Subcutaneous abdominal adipose tissue (tissue), 5 donors: ENCODE measurements around the gene FBN2.

Experiments used
- H3K27ac ChIP-seq: one replicate; pipeline ENCODE4 v1.7.0; 2013; ENCODE audit warnings: low read depth, mild to moderate bottlenecking, inconsistent platforms, low read length, moderate library complexity
- H3K27me3 ChIP-seq, 5 donors: one replicate each; pipeline ENCODE4 v1.7.0; 2013; ENCODE audit warnings: low read length in 5 of 5, inconsistent platforms in 1 of 5; ENCODE audit not compliant: control insufficient read depth in 5 of 5, insufficient read depth in 4 of 5
- H3K36me3 ChIP-seq, 5 donors: one replicate each; pipeline ENCODE4 v1.7.0; 2013; ENCODE audit warnings: low read length in 5 of 5; ENCODE audit not compliant: control insufficient read depth in 5 of 5, insufficient read depth in 5 of 5
- H3K4me1 ChIP-seq, 5 donors: one replicate each; pipeline ENCODE4 v1.7.0; 2013; ENCODE audit warnings: low read length in 5 of 5, mild to moderate bottlenecking in 3 of 5, moderate library complexity in 1 of 5; ENCODE audit not compliant: control insufficient read depth in 5 of 5, insufficient read depth in 5 of 5
- H3K4me3 ChIP-seq, 5 donors: one replicate each; pipeline ENCODE4 v1.7.0; 2013; ENCODE audit warnings: low read length in 5 of 5, low read depth in 1 of 5
- H3K9ac ChIP-seq, 5 donors: one replicate each; pipeline ENCODE4 v1.7.0; 2013; ENCODE audit warnings: low read length in 5 of 5, mild to moderate bottlenecking in 4 of 5, moderate library complexity in 3 of 5
- H3K9me3 ChIP-seq, 5 donors: one replicate each; pipeline ENCODE4 v1.7.0; 2013; ENCODE audit warnings: low read length in 5 of 5; ENCODE audit not compliant: control insufficient read depth in 5 of 5
- donor health status: healthy.
- donor health status: healthy.
- donor health status: healthy.
- donor health status: healthy.
- donor health status: healthy.

FBN2 gene

GRCh38 chr5:128538000-128538249, at the start of gene FBN2:
TSS of gene FBN2 (minus strand) at chr5:128538245. CDS start at chr5:128537603, 642 bp downstream.
- H3K36me3 ChIP-seq: no peaks in the 10 kb centered on the region
- H3K27me3 ChIP-seq: peaks cover 0 to 25% (median 19%) of the 10 kb centered on the region in 5 donors
- no peak within 1 kb of the TSS for H3K9ac ChIP-seq
- no peak within 1 kb of the TSS for H3K27ac ChIP-seq
- peaks cover 0 to 27% (median 25%) of the 10 kb centered on the region in 5 donors for H3K4me1 ChIP-seq
- peaks cover 0 to 1% (median 0%) of the 10 kb centered on the region in 5 donors for H3K9me3 ChIP-seq
- H3K4me3 ChIP-seq: peak within 1 kb of the TSS; percentile 61 to 78 (median 66)

- no peak overlapping the region for H3K9ac ChIP-seq
- no peaks in the 10 kb centered on the region for H3K9me3 ChIP-seq
- no peaks in the 10 kb centered on the region for H3K4me1 ChIP-seq
- H3K36me3 ChIP-seq: no peaks in the 10 kb centered on the region
- H3K4me3 ChIP-seq: no peak overlapping the region
- H3K27me3 ChIP-seq: no peaks in the 10 kb centered on the region
- no peak overlapping the region for H3K27ac ChIP-seq
Observed at GRCh38 chr5:128587275-128587674, 49.2 kb upstream of the FBN2 start.

GRCh38 chr5:128586848-128587247, 48.8 kb upstream of the FBN2 start:
- H3K36me3 ChIP-seq: no peaks in the 10 kb centered on the region
- H3K4me1 ChIP-seq: no peaks in the 10 kb centered on the region
- H3K9me3 ChIP-seq: no peaks in the 10 kb centered on the region
- no peak overlapping the region for H3K9ac ChIP-seq
- no peak overlapping the region for H3K27ac ChIP-seq
- H3K27me3 ChIP-seq: no peaks in the 10 kb centered on the region
- no peak overlapping the region for H3K4me3 ChIP-seq

- Histone ChIP-seq H3K27me3 (no peaks in the 10 kb centered on the region), H3K9ac (no peak overlapping the region), H3K4me3 (no peak overlapping the region), H3K4me1 (no peaks in the 10 kb centered on the region), H3K27ac (no peak overlapping the region), H3K36me3 (no peaks in the 10 kb centered on the region), H3K9me3 (no peaks in the 10 kb centered on the region)
Observed at GRCh38 chr5:128579639-128580038, 41.6 kb upstream of the FBN2 start.

GRCh38 chr5:128579093-128579492, 41.0 kb upstream of the FBN2 start:
- H3K27me3 ChIP-seq: no peaks in the 10 kb centered on the region
- H3K4me1 ChIP-seq: no peaks in the 10 kb centered on the region
- H3K27ac ChIP-seq: no peak overlapping the region
- H3K4me3 ChIP-seq: no peak overlapping the region
- no peaks in the 10 kb centered on the region for H3K9me3 ChIP-seq
- H3K9ac ChIP-seq: no peak overlapping the region
- no peaks in the 10 kb centered on the region for H3K36me3 ChIP-seq

- H3K4me3 ChIP-seq: no peak overlapping the region
- H3K9me3 ChIP-seq: no peaks in the 10 kb centered on the region
- no peak overlapping the region for H3K9ac ChIP-seq
- H3K27me3 ChIP-seq: no peaks in the 10 kb centered on the region
- H3K4me1 ChIP-seq: no peaks in the 10 kb centered on the region
- H3K27ac ChIP-seq: no peak overlapping the region
- H3K36me3 ChIP-seq: no peaks in the 10 kb centered on the region
Observed at GRCh38 chr5:128574041-128574440, 36.0 kb upstream of the FBN2 start.

- no peak overlapping the region for H3K9ac ChIP-seq
- H3K36me3 ChIP-seq: no peaks in the 10 kb centered on the region
- H3K27me3 ChIP-seq: no peaks in the 10 kb centered on the region
- H3K9me3 ChIP-seq: no peaks in the 10 kb centered on the region
- H3K4me1 ChIP-seq: no peaks in the 10 kb centered on the region
- no peak overlapping the region for H3K27ac ChIP-seq
- H3K4me3 ChIP-seq: no peak overlapping the region
Observed at GRCh38 chr5:128572930-128573319, 34.9 kb upstream of the FBN2 start.

- no peaks in the 10 kb centered on the region for H3K36me3 ChIP-seq
- H3K27me3 ChIP-seq: no peaks in the 10 kb centered on the region
- no peak overlapping the region for H3K9ac ChIP-seq
- no peak overlapping the region for H3K4me3 ChIP-seq
- no peak overlapping the region for H3K27ac ChIP-seq
- H3K4me1 ChIP-seq: no peaks in the 10 kb centered on the region
- H3K9me3 ChIP-seq: no peaks in the 10 kb centered on the region
Observed at GRCh38 chr5:128572051-128572929, 34.2 kb upstream of the FBN2 start.

- Histone ChIP-seq H3K9ac (no peak overlapping the region), H3K27me3 (no peaks in the 10 kb centered on the region), H3K27ac (no peak overlapping the region), H3K4me3 (no peak overlapping the region), H3K36me3 (no peaks in the 10 kb centered on the region), H3K9me3 (no peaks in the 10 kb centered on the region), H3K4me1 (no peaks in the 10 kb centered on the region)
Observed at GRCh38 chr5:128566178-128566577, 28.1 kb upstream of the FBN2 start.

- Histone ChIP-seq H3K36me3 (no peaks in the 10 kb centered on the region), H3K9me3 (no peaks in the 10 kb centered on the region), H3K27ac (no peak overlapping the region)
Observed at GRCh38 chr5:128559300-128560297, 21.6 kb upstream of the FBN2 start.

More at GRCh38 chr5:128559300-128560297, 21.6 kb upstream of the FBN2 start:
- H3K9ac ChIP-seq: no peak overlapping the region
- no peak overlapping the region for H3K4me3 ChIP-seq
- no peaks in the 10 kb centered on the region for H3K27me3 ChIP-seq
- no peaks in the 10 kb centered on the region for H3K4me1 ChIP-seq
